Neural progenitor cell (in vitro differentiated cells): ENCODE data around the gene C19orf33.

Source experiments
- EZH2 ChIP-seq: fragments of 200-600 bp; sonication (generic); IDR thresholded peaks from 2 replicates; pipeline ENCODE4 v1.6.1; 2017; ENCODE audit warnings: antibody characterized with exemption, mild to moderate bottlenecking, moderate library complexity
- TF ChIP-seq, protein P1 (sequence below): fragments of 200-600 bp; sonication (generic); IDR thresholded peaks from 2 replicates; pipeline ENCODE4 v1.5.1; 2017; ENCODE audit warnings: antibody characterized with exemption, mild to moderate bottlenecking

DNA sequence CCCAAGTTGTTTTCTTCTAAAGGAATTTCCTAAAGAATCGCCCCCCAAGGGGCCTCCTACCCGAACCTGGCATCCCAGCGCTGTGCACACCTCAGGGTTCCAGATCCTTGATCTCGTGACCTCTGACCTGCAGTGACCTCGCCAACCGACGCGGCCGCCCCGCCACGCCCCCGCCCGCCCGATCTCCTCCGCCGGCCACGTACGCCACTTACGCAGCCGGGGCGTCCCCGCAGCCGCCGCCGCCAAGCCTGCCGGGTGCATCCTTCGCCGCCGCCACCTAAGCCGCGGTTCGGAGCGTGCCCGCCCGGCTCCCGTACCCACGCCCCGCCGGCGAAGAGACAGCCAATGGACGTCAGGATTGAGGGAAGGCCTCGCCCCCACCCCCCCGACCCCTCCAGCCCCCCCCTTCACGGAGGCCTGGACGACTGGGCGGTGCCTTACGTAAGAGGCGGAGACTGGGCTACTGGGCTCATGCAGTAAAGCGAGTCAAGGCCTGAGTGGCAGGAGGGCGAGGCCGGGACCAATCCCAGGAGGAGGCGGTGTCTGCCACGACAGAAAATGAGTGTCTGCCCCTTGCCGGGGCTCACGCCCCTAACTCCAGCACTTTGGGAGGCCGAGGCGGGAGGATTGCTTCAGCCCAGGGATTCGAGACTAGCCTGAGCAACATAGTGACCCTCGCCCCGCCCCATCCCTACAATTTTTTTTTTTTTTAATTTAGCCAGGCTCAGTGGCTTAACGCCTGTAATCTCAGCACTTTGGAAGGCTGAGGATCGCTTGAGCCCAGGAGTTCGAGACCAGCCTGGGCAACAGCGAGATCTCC, 11.8 kb downstream of the C19orf33 start, which contains the start of gene YIF1B:
- TF ChIP-seq EZH2: no peak
- TF ChIP-seq, protein P1, sequence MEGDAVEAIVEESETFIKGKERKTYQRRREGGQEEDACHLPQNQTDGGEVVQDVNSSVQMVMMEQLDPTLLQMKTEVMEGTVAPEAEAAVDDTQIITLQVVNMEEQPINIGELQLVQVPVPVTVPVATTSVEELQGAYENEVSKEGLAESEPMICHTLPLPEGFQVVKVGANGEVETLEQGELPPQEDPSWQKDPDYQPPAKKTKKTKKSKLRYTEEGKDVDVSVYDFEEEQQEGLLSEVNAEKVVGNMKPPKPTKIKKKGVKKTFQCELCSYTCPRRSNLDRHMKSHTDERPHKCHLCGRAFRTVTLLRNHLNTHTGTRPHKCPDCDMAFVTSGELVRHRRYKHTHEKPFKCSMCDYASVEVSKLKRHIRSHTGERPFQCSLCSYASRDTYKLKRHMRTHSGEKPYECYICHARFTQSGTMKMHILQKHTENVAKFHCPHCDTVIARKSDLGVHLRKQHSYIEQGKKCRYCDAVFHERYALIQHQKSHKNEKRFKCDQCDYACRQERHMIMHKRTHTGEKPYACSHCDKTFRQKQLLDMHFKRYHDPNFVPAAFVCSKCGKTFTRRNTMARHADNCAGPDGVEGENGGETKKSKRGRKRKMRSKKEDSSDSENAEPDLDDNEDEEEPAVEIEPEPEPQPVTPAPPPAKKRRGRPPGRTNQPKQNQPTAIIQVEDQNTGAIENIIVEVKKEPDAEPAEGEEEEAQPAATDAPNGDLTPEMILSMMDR: no peak
